Measurements from ENCODE around the gene ZFC3H1.
A peak's percentile ranks its signal among the peaks of the same experiment; 100 is the strongest.

Gene ZFC3H1

DNA sequence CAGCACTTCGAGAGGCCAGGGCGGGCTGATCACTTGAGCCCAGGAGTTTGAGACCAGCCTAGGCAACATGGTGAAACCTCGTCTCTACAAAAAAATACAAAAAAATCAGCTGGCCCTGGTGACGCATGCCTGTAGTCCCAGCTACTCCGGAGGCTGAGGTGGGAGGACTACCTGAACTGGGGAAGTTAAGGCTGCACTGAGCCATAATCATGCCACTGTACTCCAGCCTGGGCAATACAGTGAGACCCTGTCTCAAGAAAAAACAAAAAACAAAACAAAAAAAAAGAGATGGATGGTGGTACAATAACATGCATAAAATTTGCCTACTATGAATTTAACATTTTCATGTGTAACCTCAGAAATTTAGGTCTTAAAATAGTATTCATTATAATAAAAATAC lies 2.6 kb upstream of the ZFC3H1 start:
- DNase-seq (ENCODE audit: low read depth in 1 of 2, low spot score in 1 of 2) = no peak
- Histone ChIP-seq H3K27me3 (ENCODE audit: insufficient read depth, poor library complexity, severe bottlenecking) (no peaks in the 10 kb centered on the region), H3K27ac (replicated peaks) (no peak overlapping the region), H3K4me3 (replicated peaks; ENCODE audit: insufficient read depth, low read length) (no peak overlapping the region)
- TF ChIP-seq CTCF (IDR thresholded peaks at IDR 0.05; ENCODE audit: insufficient read depth, low read length) = no peak

GRCh38 chr12:71665090-71665463 lies 1.4 kb upstream of the ZFC3H1 start:
- no peak for DNase-seq (ENCODE audit: low read depth in 1 of 2, low spot score in 1 of 2)
- H3K27ac ChIP-seq (replicated peaks) = peak overlapping the region; percentile 94
- peak overlapping the region; percentile 92 for H3K4me3 ChIP-seq (replicated peaks; ENCODE audit: insufficient read depth, low read length)
- TF ChIP-seq GABPA (IDR thresholded peaks at IDR 0.05; ENCODE audit: low read depth) (no peak), SPI1 (IDR thresholded peaks at IDR 0.05; ENCODE audit: borderline replicate concordance, low read depth) (no peak), CTCF (IDR thresholded peaks at IDR 0.05; ENCODE audit: insufficient read depth, low read length) (no peak), REST (IDR thresholded peaks at IDR 0.05; ENCODE audit: insufficient replicate concordance, low read depth) (no peak), POLR2AphosphoS5 (IDR thresholded peaks at IDR 0.05; ENCODE audit: low read depth) (no peak)
- no peaks in the 10 kb centered on the region for H3K27me3 ChIP-seq (ENCODE audit: insufficient read depth, poor library complexity, severe bottlenecking)

DNA sequence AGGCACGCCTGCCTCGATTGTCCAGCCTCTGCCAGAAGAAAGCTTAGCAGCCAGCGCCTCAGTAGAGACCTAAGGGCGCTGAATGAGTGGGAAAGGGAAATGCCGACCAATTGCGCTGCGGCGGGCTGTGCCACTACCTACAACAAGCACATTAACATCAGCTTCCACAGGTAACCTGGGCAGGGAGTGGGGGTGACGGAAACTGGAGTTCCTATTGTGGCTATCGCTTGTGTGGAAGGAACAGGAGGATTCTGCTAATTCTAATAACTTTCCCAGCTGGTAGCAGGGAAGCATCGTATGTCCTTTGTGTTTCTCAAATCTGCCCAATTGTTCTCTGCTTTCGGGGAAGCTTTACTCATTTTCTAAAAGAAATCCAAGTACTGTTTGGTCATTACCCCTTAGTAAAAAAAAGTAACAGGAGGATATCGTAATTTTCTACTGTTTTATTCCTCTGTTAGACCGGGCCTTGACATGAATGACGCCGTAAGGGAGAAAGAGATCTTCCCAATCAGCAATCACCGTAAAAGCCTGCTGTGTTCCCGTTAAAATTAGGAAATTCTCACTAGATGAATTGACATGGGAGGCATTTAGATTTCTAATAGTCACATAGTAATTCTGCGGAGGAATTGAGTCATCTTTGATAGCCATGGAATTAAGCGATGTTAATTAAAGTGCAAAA lies 902 bp upstream of the ZFC3H1 start:
- DNase-seq (ENCODE audit: low read depth in 1 of 2, low spot score in 1 of 2) = no peak
- H3K4me3 ChIP-seq (replicated peaks; ENCODE audit: insufficient read depth, low read length) = peak overlapping the region; percentile 92
- H3K27me3 ChIP-seq (ENCODE audit: insufficient read depth, poor library complexity, severe bottlenecking) = no peaks in the 10 kb centered on the region
- TF ChIP-seq REST (IDR thresholded peaks at IDR 0.05; ENCODE audit: insufficient replicate concordance, low read depth) = no peak
- no peak for TF ChIP-seq CTCF (IDR thresholded peaks at IDR 0.05; ENCODE audit: insufficient read depth, low read length)
- no peak for TF ChIP-seq SPI1 (IDR thresholded peaks at IDR 0.05; ENCODE audit: borderline replicate concordance, low read depth)
- no peak for TF ChIP-seq POLR2AphosphoS5 (IDR thresholded peaks at IDR 0.05; ENCODE audit: low read depth)
- TF ChIP-seq GABPA (IDR thresholded peaks at IDR 0.05; ENCODE audit: low read depth) = no peak
- H3K27ac ChIP-seq (replicated peaks) = peak overlapping the region; percentile 94

All from HL-60 (cell line).